HFF-Myc (cell line): ENCODE results near the gene TCEA3.

Experiments used
- DNase-seq: peaks from one replicate; pipeline ENCODE4 v3.0.0-alpha.2; 2011; ENCODE audit warnings: low read depth; ENCODE audit errors: extremely low read depth
- H3K4me3 ChIP-seq: replicated peaks from 2 replicates; pipeline ENCODE4 v1.5.1; 2011; ENCODE audit warnings: low read depth, mild to moderate bottlenecking, control low read depth, low read length
- CTCF ChIP-seq: IDR thresholded peaks from 2 replicates; pipeline ENCODE4 v1.5.1; 2012; ENCODE audit warnings: mild to moderate bottlenecking, low read depth, low read length, control low read depth; ENCODE audit errors: missing control alignments

The TCEA3 gene

GRCh38 chr1:23395849-23396248 lies 28.7 kb downstream of the TCEA3 start:
- H3K4me3 ChIP-seq, result no peak overlapping the region
- DNase-seq, result no peak
- TF ChIP-seq CTCF, result no peak

- no peak for TF ChIP-seq CTCF
- no peak for DNase-seq
- H3K4me3 ChIP-seq, result no peak overlapping the region
Observed at GRCh38 chr1:23395154-23395724, 29.3 kb downstream of the TCEA3 start.

GRCh38 chr1:23394684-23395083 lies 29.9 kb downstream of the TCEA3 start:
- DNase-seq, result no peak
- no peak overlapping the region for H3K4me3 ChIP-seq
- TF ChIP-seq CTCF, result no peak

- no peak for TF ChIP-seq CTCF
- no peak overlapping the region for H3K4me3 ChIP-seq
- DNase-seq, result peak; percentile 79
Observed at GRCh38 chr1:23394181-23394580, 30.4 kb downstream of the TCEA3 start.

GRCh38 chr1:23393706-23394105 lies 30.8 kb downstream of the TCEA3 start:
- TF ChIP-seq CTCF, result no peak

GRCh38 chr1:23392125-23392855 lies 32.3 kb downstream of the TCEA3 start:
- no peak overlapping the region for H3K4me3 ChIP-seq
- TF ChIP-seq CTCF, result no peak
- DNase-seq, result no peak

More at GRCh38 chr1:23393706-23394105, 30.8 kb downstream of the TCEA3 start:
- H3K4me3 ChIP-seq, result no peak overlapping the region
- no peak for DNase-seq
